ENCODE results near the gene NCKAP1. TPM values are rescaled to one million over a fixed set of nuclear protein-coding genes. Genes with fewer than 3 reads are reported as not detected.
"Not testable (repeated sequence)": the region's sequence is repeated elsewhere in the genome, so short reads cannot be mapped to it uniquely, and the experiment has no call there.

The NCKAP1 gene
- total RNA-seq, 1 donor from 2014 or later, result 153 TPM

DNA sequence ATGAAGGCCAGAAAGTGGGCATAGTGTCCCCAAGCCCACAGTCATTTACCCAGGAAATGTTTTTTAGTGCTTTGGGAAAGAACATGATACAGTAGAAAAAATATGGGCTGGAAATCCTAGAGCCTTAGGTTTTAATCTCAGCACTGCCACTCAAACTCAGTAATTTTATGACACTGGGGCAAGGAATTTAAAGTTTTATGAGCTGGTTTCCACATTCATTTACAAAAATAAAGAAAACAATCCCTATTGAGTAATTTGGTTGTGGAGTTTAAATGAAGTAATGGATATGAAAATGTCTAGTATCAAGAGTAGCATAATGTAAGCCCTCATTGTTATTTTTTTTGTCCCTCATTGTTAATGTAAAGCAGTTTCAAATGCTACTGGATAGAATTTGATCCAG is 120.3 kb downstream of the NCKAP1 start:
- intact Hi-C loops (cut with DNase I), result no loop called here

DNA sequence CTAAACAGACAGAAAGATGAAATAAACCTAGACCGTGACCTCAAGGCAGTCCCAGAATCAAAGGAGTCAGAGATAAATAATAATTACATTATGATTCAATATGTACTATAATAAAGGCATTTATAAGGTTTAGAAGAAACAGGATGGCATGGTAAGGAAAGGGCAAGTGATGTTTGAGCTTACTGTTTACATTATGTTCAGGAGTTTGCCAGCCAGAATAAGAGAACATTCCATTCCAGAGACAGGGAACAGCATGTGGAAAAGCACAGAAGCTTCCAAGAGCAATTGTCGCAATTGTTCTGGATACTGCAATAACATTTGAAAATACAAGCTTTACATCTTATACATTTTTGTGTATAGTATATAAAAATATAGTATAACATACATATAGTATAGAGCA is 121.8 kb downstream of the NCKAP1 start:
- intact Hi-C loops (cut with DNase I), result no loop called here
- no peak for DNase-seq (ENCODE audit: low spot score)

More for the DNA sequence above, 120.3 kb downstream of the NCKAP1 start:
- no peak for DNase-seq (ENCODE audit: low spot score)

DNA sequence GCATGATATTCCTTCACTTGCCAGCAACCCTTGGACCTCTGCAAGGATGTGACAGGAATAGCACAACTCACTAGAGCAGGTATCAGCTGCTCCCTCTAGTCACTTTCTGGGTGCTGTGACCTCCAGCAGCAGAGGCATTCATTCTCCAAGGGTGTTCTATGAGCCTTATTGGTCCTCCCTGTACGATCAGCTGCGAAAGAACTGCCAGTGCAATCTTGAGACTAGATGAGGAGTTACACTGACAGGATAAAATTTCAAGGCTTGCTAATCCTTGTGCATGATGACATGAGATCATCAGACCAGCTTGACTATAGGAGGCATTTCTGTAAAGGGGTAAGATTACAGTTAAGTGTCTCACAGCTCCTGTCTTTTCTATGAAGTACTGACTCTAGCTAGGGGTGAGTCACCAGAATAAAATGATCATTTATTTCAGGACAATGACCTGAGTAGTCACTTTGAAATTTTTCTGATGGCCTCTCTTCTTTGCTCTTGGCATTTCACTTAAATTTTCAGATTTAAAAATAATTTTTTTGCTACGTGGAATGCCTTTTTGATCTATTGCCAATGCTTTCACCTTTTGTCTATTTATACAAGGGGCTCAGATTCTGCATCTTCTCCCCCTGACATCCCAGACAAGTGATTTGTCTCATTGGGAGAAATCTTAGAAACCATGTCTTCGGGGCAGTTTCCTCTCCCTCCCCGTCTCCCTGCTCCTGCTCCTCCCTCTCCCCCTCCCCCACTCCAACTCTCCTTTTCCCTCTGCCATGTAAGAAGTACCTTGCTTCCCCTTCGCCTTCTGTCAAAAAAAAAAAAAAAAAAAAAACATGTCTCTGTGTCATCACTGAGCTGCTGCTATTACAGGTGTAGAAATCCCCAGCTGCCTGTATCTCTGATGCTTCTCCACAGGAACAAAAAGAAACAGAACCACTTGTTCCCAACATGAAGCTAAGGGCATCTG is 122.6 kb downstream of the NCKAP1 start:
- DNase-seq (ENCODE audit: low spot score), result no peak
- intact Hi-C loops (cut with DNase I), result no loop called here

DNA sequence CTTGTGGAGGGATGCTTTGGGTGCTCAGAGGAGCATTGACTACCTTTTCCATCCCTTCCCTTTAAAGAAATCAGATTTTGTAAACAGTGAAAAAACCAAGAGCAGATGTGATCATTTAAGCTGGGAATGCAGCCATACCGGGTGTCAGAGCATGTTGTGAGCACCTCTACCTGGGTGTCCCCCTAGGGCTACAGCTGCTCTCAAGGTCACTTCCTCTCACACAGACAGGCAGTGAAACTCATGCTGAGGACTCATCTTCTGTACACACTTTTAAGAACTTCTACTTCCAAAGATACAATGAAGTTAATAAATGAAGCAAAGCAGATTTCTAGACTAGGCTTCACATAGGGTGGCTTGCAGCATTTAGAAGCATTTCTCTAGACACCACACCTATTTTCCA is 123.4 kb downstream of the NCKAP1 start:
- no peak for DNase-seq (ENCODE audit: low spot score)
- intact Hi-C loops (cut with DNase I), result no loop called here

DNA sequence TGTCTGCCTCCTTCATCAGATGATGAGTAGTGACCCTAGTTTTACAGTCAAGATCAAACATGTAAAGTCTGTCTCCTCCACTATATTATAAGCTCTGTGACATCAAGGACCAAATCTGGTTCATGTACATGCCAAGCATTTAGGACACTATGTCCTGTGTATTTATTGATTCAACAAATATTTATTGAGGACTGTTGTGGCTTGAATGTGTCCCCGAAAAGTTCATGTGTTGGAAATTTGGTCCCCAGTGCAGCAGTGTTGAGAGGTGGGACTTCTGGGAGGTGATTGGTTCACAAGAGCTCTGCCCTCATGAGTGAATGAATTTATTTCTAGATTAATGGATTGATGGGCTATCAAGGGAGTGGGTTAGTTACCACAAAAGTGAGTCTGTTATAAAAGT is 125.2 kb downstream of the NCKAP1 start:
- DNase-seq (ENCODE audit: low spot score), result no peak
- intact Hi-C loops (cut with DNase I), result no loop called here

DNA sequence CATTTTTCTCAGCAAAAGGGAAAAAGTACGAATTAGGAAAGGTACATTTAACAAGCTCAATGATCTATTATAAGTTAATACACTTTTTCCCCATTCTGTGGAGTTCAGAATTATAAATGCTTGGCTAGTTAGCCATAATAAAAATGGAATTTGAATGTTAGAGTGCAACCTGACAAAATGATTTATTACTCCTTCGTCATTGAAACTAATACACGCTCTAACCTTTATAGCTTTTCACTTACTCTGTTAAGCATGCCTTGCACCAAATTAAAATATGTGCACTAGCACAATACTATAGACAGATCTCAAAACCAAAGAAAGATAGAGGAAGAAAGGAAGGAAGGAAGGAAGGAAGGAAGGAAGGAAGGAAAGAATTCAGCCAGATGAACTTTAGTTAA is 125.7 kb downstream of the NCKAP1 start:
- intact Hi-C loops (cut with DNase I), result no loop called here
- DNase-seq (ENCODE audit: low spot score), result no peak

DNA sequence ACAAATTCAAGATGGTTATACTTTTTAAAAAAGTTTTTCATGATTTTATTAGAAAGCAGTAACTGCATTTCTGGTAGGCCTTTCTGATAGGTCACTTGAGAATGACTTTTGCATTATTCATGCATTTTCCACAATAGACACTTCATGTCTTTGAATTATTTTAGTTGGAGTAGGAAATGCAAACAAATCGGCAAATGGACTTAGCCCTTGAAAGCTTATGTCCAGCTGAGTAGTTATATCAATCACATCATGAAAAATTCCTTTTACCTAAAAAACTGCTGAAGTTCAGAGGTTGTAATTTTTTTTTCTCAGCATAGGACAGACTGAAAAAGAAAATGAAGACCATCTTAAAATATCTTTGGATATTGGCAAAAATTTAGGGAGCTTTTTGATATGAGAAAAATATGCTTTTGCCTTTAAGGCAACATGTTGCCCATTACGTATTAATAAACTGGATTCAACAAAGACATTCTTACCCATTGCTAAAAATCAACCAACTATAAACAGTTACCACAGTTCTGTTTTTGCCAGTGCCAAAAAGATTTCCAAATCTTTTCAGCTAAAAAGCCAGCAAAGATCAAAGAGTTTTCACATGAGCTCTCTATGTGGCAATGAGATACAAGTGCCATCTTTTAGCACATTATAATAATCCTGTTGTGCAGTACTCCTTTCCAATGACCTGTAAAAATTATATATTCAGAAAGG is 126.3 kb downstream of the NCKAP1 start:
- intact Hi-C loops (cut with DNase I), result no loop called here
- no peak for DNase-seq (ENCODE audit: low spot score)

DNA sequence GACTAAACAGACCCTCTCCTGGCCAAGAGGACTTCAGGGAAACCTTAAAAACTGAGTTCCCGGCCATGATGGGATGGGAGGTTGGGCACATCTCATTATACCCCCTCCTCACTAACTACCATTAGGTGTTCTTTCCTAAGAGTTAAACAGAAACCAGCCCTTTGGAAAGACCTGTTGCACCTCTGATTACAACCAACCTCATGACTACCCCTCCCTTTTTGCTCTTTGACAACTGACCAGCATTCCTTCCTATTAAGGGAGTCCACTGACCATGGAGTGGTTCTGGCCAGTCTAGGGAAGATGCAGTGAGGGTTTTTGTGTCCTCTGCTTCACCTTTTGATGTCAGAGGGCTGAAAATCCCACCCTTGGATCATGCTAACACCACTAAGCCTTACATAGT is 127.3 kb downstream of the NCKAP1 start:
- DNase-seq (ENCODE audit: low spot score), result no peak
- intact Hi-C loops (cut with DNase I), result no loop called here

DNA sequence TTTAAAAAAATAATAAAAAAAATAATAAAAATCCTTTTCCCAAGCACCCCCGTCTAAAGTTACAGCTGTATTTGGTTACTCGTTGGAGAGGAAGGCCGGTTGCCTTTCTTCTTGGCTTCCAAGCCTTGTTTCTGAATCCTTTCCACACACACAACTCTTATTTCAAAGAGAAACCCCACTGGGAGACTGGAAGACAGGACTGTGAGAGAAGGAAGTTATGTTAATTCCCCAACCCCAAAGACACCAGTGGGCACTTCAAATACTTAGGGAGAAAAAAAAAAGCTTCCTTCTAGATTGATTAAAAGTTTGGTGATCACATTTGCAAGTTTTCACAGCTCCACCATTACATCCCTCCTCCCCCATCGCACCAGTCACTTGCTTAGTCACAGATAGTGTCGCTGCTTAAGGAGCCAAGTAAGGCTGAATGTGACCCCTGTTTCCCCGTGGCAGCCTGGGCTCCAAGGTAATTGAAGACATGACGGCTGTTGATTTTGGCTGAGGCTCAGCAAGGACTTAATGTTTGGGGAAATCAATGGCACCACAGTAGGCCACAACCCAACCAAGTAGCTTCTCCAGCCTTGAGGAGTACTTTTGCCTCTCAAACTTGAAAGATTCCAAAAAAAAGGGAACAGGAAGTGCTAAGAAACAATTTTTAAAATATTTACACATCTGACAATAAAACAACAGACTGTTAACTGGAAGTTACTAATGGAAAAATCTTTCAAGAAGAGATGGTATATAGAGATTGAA is 131.0 kb downstream of the NCKAP1 start:
- no peak for DNase-seq (ENCODE audit: low spot score)
- intact Hi-C loops (cut with DNase I), result no loop called here

DNA sequence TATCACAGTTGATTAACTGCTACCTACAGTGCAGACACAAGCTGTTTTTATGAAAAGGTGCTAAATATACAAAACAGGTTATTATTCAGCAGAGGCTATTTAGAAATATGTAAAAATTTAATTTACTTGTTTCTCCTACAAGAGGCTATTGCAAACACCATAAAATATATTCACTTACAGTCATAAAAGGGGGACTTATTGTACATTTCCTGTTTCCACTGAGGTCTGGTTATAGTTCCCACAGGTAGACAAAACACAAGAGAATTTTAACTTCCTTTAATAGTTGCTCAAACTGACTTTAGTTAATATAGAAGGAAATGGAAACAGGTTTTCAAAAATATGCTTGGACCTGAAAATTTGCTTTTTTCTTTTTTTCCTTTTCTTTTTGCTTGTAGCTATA is 131.8 kb downstream of the NCKAP1 start:
- no peak for DNase-seq (ENCODE audit: low spot score)
- intact Hi-C loops (cut with DNase I), result no loop called here

DNA sequence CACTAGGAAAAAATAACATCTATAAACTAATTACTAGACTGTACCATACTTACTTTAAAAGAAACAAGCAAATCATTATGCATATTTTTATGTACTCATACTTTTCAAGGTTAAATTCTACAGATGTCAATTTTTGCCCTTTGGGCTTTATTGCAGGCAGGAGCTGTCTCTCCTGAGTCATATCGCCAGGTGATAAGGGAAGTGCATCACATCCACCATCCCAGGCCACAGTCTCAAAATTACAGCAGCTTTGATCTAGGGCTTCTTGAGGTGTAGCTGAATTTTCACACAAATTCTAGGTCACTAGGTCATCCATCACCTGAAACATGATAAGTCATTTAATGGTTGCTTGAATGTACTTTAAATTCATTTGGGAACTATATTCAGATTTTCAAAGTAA is 133.4 kb downstream of the NCKAP1 start:
- no peak for DNase-seq (ENCODE audit: low spot score)
- intact Hi-C loops (cut with DNase I), result no loop called here

DNA sequence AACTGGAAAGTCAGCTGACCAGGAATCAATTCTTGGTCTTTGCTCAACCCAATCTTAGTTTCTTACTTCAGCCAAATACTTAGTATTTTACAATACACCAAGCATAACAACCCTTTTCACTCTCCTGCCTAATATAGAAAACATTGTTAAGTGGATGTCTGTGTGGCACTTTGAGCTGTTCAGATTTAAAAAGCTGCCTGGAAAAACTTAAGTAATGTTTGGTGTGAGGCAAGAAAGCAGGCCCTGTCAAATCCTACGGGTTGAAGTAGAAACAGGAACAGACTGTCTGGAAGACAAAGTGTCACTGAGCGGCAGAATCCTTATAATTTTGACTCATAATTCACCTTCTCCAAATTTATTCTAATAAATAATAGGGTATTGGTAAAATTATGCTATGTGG is 134.7 kb downstream of the NCKAP1 start:
- intact Hi-C loops (cut with DNase I), result no loop called here
- DNase-seq (ENCODE audit: low spot score), result no peak

DNA sequence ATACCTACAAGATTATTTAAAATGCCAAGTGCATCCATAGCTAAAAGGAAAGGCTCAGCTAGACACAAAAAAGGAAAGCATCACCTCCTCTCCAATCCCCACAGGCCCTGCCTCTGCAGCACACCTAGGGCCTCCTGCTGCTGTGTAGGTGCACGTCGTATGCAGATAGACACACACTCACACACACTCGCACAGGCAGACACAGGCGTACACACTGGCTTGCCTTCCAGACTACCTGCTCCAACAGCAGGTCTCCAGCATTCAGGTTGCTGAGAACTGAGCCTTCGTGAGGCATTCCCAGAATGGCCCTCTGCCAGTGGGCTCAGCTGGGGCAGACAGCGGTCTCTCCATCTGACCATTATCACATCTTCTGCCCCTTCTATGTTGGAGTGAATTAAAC is 136.5 kb downstream of the NCKAP1 start:
- DNase-seq (ENCODE audit: low spot score), result no peak
- intact Hi-C loops (cut with DNase I), result no loop called here

DNA sequence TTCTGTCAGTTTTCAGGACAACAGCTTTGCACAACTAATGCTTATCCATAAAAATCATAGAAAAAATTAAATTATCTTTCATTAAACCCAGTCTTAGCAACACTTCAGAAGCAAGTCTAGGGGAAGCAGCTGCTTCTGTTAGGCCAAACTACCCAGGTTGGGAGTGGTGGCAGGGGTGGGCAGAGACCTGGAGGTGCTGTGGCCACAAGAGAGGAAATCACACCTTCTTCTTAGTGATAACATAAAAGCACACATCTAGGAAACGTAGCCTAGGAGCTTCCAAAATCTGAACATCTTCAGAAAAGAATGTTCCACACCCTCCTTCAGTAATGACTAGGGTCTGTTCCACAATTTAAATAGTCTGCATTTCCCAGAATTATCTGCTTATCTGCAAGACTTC is 139.5 kb downstream of the NCKAP1 start:
- no peak for DNase-seq (ENCODE audit: low spot score)
- intact Hi-C loops (cut with DNase I), result no loop called here

DNA sequence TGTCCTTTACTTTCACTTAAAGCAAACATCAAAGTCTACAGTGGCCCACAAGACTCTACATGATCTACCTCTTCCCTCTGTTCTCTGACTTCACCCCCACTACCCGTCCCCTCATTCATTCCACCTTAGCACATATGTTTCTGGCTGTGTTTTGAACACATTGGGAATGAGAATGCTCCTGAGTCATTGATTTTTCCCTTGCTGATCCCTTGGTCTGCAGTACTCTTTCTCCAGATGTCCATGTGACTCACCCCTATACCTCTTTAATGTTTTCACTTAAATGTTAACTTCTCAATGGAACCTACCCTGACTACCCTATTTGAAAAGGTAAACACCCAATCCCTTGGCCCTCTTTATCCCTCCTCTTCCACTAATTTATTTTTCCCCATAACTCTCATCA is 141.1 kb downstream of the NCKAP1 start:
- intact Hi-C loops (cut with DNase I), result no loop called here
- no peak for DNase-seq (ENCODE audit: low spot score)

DNA sequence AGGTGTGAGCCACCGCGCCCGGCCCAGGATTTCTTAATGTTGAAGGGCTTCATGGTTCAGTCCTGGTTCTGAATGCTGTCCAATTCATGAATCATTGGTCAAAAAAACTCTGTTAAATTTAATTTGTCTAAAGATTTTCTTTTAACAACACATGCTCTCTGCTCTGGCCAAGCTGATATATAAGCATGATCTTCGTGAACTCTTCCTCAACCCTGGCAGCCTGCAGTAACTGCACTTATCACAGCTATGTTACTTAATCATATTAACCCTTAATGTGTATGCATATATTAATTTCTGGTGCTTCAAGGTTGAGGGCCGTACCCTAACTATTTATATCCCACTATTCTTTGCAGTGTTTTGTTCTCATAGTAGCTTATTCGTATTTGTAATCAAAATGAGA is 142.5 kb downstream of the NCKAP1 start:
- intact Hi-C loops (cut with DNase I), result no loop called here
- DNase-seq (ENCODE audit: low spot score), result no peak

DNA sequence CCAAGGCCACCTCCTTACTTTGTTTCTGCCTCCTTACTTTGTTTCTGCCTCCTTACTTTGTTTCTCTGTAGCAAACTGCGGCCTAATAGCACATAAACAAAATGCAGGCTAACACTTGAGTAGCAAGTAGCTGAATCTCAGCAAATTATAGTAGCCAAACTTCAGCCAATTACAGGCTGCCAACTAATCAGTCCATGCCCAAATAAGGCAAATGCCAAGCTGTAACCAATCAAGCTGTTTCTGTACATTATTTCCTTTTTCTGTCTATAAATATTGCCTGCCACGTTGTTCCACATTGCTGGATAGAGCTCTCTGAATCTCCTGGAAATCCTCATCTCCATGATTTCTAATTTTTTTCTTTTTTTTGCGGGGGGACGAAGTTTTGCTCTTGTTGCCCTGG is 143.1 kb downstream of the NCKAP1 start:
- intact Hi-C loops (cut with DNase I), result no loop called here
- no peak for DNase-seq (ENCODE audit: low spot score)

DNA sequence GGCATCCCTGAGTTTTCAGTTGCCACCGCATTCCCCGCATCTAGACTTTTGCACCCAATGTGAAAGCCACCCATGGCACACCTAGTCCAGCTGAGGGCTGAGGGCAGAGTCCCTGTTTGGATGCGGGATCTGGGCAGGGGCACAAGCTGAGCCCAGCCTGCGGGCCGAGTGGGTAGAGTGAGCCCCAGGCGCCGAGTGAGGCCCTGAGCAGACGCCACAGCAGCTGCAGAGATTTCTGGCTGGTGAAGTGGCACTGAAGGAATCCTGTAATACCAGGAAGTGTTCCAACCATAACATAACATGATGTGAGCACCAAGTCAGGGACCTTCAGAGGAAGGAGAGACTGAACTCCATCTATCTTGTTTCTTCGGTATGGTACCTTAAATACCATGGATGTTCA is 144.1 kb downstream of the NCKAP1 start:
- DNase-seq (ENCODE audit: low spot score), result no peak
- intact Hi-C loops (cut with DNase I), result no loop called here

DNA sequence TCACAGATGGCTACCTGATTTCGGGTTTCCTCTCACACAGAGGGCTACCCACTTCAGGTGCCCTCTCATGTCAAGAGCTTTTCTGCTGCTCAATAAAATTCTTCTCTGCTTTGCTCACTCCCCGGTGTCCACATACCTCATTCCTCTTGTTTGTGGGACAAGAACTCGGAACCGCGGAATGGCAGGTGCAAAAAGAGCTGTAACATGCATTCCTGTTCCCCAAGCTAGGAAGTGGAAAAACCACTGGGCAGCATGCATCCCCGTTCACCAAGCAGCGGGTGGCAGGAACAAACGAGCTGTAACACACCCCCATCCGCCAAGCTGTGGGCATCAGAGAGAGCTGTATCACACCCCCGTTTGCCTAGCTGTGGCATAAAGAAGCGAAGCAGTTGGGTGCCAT is 144.6 kb downstream of the NCKAP1 start:
- intact Hi-C loops (cut with DNase I), result no loop called here
- DNase-seq (ENCODE audit: low spot score), result no peak

DNA sequence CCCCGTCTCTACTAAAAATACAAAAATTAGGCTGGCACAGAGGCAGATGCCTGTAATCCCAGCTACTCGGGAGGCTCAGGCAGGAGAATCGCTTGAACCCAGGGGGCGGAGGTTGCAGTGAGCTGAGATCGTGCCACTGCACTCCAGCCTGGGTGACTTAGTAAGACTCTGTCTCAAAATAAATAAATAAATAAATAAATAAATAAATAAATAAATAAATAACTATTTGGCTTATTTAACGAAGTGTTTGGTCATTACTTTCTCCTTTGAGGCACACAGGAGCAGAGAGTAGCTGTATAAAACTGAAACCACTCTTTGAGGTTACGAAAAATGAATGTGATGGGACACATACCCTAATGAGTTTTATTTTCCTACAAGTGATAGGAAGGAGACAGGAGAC is 145.2 kb downstream of the NCKAP1 start:
- intact Hi-C loops (cut with DNase I); DNase-seq (ENCODE audit: low spot score): not testable (repeated sequence)

Measured in cardiac septum (tissue), 1 donor.